GM21423 (cell line): ENCODE results near the gene ZNF774.
"Not testable (repeated sequence)": the region's sequence is repeated elsewhere in the genome, so short reads cannot be mapped to it uniquely, and the experiment has no call there.

Experiments
- ATAC-seq: cut with Tn5 transposase; IDR thresholded peaks from one replicate; pipeline ENCODE4 v1.9.1; 2021; ENCODE audit warnings: mild to moderate bottlenecking, moderate library complexity; ENCODE audit not compliant: unreplicated experiment

ZNF774 gene

DNA sequence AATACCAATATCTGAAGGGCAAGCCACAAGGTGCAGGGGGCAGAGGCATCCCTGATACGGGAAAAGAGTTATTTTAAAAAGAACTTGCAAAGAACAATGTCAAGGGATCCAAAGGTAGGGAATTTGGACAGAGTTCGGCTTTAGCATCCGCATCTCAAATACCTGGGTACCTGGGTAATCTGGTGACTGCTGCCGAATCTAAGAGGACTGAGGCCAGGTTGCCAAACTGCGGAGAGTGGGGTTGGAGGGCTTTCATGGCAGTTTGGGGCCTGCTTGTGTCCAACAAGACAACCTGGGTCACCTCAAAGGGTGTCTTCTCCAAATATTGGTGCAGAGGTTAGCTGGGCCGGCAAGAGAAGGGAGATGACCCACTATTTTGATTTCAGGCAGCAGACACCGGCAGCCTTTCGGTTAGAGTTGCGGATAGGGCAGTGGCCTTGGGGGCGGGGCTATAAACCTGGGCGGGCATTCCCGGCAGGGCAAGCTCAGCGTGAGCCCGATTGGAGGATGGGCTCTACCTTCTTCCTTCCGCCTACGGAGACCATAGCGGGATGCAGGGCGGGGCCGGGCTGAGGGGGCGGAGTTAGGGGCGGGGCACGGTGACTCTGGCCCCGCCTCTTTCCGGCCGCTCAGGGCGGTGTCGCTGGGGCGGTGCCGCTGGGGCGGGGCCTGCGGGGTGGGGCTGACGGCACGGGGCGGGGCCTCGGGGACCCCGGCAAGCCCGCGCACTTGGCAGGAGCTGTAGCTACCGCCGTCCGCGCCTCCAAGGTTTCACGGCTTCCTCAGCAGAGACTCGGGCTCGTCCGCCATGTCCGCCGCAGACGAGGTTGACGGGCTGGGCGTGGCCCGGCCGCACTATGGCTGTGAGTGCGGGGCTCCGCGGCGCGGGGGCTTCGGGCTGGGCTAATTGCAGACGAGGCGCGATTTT lies 35.7 kb downstream of the ZNF774 start, which contains the start of gene IQGAP1:
Gene IQGAP1 (plus strand): TSS at position 709 of the 928 bp plus-strand sequence. CDS start 100 bp downstream, at position 809.
- ATAC-seq: peak; percentile 92

DNA sequence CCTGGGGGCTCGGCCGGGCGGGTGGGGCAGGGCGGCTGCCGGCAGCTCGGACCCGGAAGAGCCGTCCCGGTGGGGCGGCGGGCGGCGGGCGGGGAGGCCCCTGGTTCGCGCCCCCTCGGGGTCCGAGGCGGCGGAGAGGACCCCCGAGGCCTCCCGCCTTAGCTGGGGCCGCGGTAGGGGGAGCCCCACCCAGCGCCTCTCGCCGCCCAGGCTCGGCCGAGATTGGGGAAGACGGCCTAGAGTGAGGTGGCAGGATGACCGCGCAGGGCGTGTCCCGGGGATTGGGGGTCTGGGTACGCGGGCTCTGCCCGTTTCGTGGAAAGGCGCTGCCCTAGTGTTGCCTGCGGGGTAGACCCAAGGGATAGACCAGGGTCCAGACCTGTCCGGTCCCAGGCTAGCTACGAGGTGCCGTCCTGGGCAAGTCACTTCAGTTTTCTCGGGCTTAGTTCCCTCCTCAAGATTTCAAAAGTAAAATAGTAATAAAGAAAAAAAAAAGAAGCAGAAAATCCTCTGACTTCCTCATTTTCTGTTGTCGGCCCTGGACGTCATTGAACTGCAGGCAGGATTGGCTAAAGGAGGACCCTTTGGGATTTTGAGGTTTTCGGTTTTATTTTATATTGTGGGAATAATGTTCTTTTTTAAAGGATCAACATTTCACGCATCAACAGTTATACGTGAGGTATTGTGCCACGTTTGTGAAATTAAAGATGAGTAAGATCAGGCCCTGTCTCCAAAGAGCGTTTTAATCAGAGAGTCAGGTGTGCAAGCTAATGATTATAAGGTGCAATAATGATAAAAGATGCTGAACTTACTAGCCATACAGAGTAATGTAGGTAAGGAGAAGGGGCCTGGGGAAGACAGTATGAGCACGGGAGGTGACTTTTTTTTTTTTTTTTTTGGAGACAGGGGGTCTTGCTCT lies 36.6 kb downstream of the ZNF774 start:
- peak; percentile 38 for ATAC-seq

DNA sequence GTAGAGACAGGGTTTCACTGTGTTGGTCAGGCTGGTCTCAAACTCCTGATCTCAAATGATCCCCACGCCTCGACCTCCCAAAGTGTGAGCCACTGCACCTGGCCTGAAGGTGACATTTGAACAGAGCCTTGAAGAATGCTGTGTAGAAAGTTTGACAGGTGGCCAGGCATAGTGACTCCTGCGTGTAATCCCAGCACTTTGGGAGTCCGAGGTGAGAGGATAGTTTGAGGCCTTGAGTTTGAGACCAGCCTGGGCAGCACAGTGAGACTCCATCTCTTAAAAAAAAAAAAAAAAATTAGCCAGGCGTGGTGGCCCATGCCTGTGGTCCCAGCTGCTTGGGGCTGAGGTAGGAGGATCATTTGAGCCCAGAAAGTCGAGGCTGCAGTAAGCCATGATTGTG lies 37.4 kb downstream of the ZNF774 start:
- no peak for ATAC-seq

DNA sequence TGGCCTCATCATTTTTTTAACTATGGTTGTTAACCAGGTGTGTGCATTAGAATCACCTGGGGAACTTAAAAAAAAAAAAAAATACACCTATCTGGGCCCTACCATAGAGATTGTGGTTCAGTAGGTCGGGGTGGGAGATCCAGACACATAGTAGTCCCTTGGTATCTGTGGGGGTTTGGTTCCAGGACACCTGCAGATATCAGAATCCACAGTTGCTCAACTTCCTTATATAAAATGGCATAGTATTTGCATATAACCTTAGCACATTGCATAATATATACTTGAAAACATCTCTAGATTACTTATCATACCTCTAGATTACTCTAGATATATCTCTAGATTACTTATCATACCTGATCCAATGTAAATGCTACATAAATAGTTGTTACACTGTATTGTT lies 41.0 kb downstream of the ZNF774 start:
- ATAC-seq: no peak

DNA sequence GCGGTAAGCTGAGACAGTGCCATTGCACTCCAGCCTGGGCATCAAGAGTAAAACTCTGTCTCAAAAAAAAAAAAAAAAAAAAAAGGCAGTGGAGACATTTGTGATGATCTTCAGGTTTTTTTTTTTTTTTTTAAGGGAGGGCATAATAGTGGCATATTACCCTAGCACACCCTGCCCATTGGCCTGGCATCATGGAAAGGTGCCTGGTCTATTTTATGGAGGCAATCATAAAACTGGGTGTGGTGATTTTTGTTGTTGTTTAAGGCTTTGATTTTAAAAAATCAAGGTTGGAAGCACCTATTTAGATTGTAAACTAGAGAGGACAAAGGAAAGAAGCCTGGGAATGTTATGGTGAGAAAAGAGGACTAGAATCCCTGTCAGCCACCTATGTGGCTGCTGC lies 42.0 kb downstream of the ZNF774 start:
- no peak for ATAC-seq

DNA sequence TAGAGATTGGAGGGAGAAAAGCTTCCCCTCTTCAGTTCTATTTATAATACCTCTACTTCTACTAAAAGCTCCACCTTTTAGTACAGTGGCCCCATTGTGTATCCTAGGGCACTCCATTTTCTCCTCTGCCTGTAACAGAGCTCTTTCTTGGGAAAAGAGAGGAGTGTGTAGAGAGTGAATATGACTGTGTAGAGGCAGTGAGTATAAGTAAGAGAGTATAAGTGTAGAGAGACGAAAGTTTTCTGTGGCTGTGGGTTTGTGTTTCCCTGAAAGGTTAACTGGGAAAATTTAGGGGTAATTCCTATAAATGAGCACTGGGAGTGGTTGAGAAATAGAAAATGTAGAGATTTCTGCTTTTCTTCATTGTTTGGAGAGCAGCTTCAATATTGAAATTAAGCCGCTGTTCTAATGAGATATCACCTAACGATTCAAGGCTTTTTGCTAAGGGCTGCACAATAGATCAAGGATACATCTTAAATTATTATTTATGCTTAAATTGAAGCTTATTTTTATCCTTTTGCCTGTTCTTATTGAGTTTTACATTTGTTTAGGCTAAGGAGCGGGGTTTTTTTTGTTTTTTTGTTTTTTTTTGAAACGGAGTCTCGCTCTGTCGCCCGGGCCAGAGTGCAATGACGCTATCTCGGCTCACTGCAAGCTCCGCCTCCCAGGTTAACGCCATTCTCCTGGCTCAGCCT lies 42.8 kb downstream of the ZNF774 start:
- no peak for ATAC-seq

DNA sequence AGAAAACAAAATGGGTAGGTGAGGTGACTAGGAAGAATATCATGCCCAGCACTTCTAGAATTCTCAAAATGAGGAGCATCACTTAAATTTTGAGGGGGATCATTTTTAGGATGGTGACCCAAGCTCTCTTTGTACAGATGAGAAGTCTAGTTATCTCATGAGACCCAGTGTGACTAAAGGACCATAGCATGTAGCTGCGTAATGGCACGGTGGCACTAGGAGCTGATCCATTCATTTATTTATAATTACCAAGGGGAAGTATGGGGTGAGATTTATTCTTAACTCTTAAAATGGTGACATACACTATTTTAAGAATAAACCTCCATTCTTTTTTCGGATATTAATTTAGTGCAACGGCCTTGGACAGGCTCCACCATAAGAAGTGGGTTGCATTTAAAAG lies 44.2 kb downstream of the ZNF774 start:
- ATAC-seq: no peak

DNA sequence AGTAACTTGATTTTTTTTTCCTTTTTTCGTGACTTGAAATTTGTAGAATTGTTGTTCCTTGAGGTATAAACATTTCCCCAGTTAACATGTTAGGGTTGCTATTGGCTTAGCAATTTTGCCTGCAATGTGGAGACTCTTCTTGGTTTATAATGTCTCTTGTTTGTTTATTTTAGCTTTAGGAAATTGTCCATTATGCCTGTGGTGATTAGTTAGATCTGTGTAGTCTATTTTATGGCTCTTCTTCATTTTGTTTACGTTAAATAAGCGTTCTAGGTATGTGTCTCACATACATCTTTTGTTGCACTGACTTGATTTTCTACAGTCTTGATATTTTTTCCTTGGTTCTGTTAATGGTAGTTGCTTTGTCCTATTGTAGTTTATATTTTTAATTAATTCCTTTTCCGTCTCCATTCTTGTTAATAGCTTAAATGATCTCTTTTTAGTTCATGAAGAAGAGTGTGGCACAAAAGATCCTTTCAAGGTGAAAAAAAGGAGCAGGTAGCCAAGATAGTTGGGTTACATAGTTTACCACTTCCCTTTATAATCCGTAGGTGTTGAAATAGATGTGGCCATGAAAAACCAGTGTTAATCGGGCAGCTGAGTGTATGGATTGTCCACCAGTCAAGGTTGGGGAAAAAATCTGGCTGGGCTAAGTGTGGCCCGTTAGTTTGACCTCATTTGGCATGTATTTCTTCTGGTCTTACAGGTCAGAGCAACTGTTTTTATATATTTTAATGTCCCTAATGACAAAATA lies 48.1 kb downstream of the ZNF774 start:
- ATAC-seq: no peak

DNA sequence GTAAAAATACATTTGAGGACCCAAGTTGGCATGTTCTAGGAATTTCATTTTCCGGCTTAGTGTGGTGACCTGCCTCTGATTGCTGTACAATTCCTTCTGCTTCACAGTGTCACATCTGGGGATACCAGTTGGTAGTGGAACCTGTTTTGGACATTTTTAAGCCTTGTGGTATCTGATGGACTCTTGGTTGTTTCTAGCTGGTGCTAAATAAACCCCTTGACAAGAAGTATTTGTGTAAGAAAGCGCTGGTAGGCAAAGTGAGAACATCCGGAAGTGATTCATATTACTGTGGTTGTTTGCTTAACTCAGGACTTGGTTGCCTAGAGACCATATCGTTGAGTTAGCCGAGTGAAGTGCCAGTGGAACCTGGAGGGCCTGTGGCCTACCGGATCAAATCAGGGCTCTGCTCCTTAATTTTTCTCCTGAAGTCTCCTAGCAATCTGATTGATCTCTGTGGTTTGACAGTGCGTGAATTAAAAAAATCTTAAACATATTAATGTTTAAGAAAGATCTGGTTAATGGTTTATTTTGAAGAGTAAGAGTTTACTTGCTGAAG lies 48.8 kb downstream of the ZNF774 start:
- ATAC-seq: peak; percentile 99

DNA sequence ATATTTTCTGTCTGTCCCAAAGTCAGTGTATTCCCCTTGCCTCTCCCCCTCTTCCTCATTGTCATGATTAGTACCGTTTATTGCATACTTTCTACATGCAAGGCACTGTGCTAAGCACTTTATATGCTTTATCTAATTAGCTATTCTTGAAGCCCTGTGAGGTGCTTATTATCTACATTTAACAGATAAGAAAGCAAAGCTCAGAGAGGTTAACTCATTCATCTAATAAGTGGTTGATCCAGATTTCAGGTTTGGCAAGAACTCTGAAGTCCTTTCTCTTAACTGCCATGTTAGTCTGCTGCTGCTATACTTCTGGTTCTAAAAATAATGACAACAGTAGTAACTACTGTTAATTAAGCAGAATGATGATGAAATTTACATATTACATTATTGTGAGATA lies 49.4 kb downstream of the ZNF774 start:
- ATAC-seq: no peak

DNA sequence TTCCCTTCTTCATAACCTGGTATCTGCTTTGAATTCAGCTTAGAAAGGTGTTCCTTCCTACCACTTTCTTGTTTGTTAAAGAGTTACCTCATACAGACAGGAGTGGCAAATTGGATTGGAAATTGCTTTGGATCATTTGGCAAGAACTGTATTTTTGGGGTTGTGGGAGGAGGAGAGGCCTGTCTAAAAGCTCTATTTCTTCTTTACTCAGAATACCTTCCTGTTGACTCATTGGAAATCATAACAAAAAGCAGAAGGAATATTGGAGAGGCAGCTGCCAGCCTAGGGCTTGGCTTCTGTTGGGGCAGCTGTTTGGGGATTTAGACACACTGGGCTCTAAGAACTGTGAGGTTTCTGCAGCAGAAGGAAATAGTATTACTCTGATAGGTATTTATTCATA lies 50.1 kb downstream of the ZNF774 start:
- ATAC-seq: no peak

DNA sequence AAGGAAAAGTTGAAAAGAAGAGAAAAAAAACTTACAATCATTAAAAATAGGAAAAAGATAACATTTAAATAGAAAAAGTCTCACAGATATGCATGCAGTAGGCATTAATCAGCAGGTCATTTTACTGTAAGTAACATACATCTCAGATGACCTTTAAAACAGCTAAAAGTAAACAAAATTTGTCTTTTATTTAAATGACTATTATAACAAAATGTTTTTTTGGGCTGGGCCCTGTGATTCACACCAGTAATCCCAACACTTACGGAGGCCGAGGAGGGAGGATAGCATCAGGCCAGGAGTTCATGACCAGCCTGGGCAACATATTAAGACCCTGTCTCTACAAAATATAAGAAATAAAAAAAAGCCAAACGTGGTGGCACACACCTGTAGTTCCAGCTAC lies 50.7 kb downstream of the ZNF774 start:
- no peak for ATAC-seq

DNA sequence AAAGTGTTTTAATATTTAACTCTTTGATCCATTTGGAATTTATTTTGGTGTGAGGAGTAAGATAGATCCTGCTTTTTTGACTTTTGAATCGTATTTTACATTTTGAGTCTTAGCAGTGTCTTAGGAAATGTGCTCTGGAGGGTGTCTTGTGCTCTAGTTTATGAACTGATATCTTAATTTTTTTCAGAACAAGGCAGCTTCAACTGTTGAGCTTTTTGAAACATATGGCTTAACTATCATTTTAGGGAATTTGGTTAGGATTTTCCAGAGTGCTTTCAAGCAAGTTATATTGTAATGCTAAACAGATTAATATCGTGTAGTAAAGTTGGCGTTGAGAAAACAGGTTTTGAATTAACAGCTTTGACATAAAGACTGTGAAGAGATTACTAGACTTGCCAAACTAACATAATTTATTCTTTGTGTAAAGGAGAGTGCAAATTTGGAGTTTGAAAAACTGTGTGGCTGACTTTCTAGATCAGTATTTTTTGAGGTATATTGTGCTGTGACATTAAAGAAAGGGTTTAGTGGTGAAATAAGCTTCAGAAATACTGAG lies 53.0 kb downstream of the ZNF774 start:
- no peak for ATAC-seq

DNA sequence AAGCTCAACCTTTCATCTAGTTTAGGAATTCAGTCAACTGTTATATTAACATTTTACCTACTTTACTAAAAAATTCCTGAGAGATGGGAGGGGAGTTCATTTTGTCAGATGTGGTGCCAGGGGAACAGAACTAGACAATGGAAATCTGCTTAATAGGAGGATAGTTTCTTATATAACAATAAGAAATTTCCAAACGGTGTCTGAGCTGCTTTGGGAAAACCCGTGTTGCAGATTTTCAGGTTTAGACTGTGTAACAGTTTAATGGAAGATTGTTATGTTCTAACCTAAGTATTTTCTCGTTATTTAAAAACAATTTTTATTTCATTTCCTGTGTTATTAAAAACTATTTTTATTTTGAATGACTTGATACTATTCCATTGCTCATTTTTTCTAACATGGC lies 55.3 kb downstream of the ZNF774 start:
- ATAC-seq: no peak

DNA sequence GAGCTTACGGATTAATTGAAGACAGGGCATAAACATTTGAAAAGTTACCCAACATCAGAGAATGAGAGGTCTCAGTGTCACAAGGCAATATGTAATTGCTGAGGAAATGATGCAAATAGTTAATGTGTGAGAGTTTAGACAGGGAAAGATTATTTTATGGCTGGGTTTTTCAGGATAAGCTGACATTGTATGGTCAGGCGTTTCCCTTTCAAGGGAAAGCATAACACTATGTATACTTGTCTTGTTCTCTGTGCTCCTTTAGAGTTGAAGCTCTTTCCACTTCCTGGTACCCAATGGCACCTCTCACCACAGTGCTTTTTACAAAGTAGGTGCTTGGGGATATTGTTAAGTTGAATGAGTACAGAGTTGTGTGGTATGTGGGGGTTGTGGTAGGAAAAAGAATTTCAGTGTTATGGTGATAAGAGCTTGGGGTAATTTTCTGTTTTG lies 55.8 kb downstream of the ZNF774 start:
- peak; percentile 44 for ATAC-seq

DNA sequence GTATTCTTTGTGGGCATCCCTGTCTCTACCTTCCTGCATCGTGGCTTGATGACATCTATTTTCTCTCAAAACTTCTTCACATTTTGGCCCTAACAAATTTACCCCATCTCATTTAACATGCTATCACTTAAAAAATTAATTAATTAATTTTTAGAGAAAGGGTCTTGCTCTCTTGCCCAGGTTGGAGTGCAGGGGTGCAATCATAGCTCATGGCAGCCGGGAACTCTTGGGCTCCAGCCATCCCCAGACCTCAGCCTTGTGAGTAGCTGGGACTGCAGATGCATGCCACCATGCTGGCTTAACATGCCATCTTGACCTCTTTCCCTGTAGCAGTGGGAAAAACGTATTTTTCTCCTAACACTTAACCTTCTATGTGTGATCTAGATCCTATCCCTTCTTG lies 56.6 kb downstream of the ZNF774 start:
- ATAC-seq: no peak

DNA sequence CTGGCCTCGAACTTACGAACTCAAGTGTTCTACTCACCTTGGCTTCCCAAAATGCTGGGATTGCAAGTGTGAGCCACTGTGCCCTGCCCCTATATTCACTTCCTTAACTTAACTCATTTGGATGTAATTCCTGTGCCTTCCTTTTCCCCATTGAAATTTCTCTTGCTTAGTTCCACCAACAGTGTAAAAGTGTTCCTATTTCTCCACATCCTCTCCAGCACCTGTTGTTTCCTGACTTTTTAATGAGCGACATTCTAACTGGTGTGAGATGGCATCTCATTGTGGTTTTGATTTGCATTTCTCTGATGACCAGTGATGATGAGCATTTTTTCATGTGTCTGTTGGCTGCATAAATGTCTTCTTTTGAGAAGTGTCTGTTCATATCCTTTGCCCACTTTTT lies 57.5 kb downstream of the ZNF774 start:
- ATAC-seq: not testable (repeated sequence)

DNA sequence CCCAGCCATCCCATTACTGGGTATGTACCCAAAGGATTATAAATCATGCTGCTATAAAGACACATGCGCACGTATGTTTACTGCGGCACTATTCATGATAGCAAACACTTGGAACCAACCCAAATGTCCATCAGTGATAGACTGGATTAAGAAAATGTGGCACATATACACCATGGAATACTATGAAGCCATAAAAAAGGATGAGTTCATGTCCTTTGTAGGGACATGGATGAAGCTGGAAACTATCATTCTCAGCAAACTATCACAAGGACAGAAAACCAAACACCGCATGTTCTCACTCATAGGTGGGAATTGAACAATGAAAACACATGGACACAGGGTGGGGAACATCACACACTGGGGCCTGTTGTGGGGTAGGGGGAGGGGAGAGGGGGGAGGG lies 58.2 kb downstream of the ZNF774 start:
- ATAC-seq: not testable (repeated sequence)

DNA sequence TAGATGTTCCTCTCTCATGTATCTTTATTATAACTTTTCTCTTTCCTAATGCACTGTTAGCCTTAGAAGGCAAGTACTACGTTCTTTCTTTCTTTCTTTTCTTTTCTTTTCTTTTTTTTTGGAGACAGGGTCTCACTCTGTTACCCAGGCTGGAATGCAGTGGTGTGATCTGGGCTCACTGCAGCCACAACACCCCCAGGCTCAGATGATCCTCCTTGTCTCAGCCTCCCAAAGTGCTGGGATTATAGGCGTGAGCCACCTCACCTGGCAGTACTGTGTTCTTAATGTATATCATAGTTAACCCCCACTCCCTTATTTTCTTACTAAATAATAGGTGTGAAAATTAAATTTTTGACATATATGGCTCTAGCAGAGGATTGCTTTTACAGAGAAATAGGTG lies 59.1 kb downstream of the ZNF774 start:
- ATAC-seq: no peak
